NCI-H1048 (cell line): ENCODE results near the gene ZG16B.

ENCODE experiments used
- DNase-seq: peaks from one replicate; lab custom pipeline; 2025; lab: John Stamatoyannopoulos, UW

The ZG16B gene

GRCh38 chr16:2845116-2845515 lies 15.0 kb downstream of the ZG16B start:
- no peak for DNase-seq

- DNase-seq, result no peak
Measured at GRCh38 chr16:2846511-2847310, 16.6 kb downstream of the ZG16B start.

- DNase-seq, result no peak
Measured at GRCh38 chr16:2848933-2849725, 19.0 kb downstream of the ZG16B start.

- DNase-seq, result no peak
Measured at GRCh38 chr16:2852003-2852730, 22.1 kb downstream of the ZG16B start.

- DNase-seq, result no peak
Measured at GRCh38 chr16:2852731-2853507, 22.8 kb downstream of the ZG16B start.

GRCh38 chr16:2853531-2854073 lies 23.5 kb downstream of the ZG16B start:
- DNase-seq, result no peak

GRCh38 chr16:2854700-2855309 lies 24.7 kb downstream of the ZG16B start:
- DNase-seq, result no peak

- no peak for DNase-seq
Measured at GRCh38 chr16:2855536-2855935, 25.4 kb downstream of the ZG16B start.

GRCh38 chr16:2856061-2856670 lies 26.1 kb downstream of the ZG16B start:
- no peak for DNase-seq

GRCh38 chr16:2856686-2857450 lies 26.8 kb downstream of the ZG16B start:
- DNase-seq, result no peak

- no peak for DNase-seq
Measured at GRCh38 chr16:2857451-2858244, 27.5 kb downstream of the ZG16B start, which contains the start of gene PRSS22. Gene PRSS22 (minus strand): TSS chr16:2858170. CDS start chr16:2858104, 66 bp downstream.

GRCh38 chr16:2858245-2859025 lies 28.3 kb downstream of the ZG16B start:
- no peak for DNase-seq

GRCh38 chr16:2859686-2860265 lies 29.7 kb downstream of the ZG16B start:
- no peak for DNase-seq

GRCh38 chr16:2860826-2861567 lies 30.9 kb downstream of the ZG16B start:
- DNase-seq, result no peak

GRCh38 chr16:2865651-2866050 lies 35.5 kb downstream of the ZG16B start:
- no peak for DNase-seq

GRCh38 chr16:2866431-2866830 lies 36.3 kb downstream of the ZG16B start:
- no peak for DNase-seq

GRCh38 chr16:2867661-2867986 lies 37.5 kb downstream of the ZG16B start:
- DNase-seq, result no peak
